ENCODE measurements around the gene ZNF346. TPM values are rescaled to one million over a fixed set of nuclear protein-coding genes. Genes with fewer than 3 reads are reported as not detected.
"Not testable (repeated sequence)": the region's sequence is repeated elsewhere in the genome, so short reads cannot be mapped to it uniquely, and the experiment has no call there.

The ZNF346 gene
- total RNA-seq, 1 donor from 2014 or later: 7.1 TPM

DNA sequence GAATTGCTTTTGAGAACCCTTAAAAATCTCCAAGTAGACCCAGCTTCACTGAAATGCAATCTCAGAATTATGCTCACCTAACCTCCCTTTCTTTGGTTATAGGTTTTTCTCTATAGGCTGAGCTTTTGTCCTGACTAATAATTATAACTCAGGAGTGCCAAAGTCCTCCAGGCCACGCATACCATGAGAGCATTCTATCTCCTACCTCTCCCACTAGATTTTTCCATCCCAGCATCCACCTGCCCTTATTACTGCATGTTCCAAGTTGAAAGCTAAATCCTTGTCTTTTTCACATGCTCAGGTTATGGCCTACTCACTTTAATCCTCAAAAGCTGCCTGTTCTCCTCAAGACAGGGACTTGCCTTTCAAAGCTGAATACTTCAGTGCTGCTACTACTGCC lies 22.1 kb downstream of the ZNF346 start:
- DNase-seq (ENCODE audit: low read depth) (no peak), FAIRE-seq (no peak)
- Histone ChIP-seq H3K27me3 (ENCODE audit: control insufficient read depth, insufficient read depth, low read length) (no peaks in the 10 kb centered on the region), H3K36me3 (ENCODE audit: control insufficient read depth, insufficient read depth, low read length) (peaks cover 8% of the 10 kb centered on the region), H3K4me3 (ENCODE audit: low read depth, low read length) (no peak overlapping the region)
- TF ChIP-seq, protein P1, sequence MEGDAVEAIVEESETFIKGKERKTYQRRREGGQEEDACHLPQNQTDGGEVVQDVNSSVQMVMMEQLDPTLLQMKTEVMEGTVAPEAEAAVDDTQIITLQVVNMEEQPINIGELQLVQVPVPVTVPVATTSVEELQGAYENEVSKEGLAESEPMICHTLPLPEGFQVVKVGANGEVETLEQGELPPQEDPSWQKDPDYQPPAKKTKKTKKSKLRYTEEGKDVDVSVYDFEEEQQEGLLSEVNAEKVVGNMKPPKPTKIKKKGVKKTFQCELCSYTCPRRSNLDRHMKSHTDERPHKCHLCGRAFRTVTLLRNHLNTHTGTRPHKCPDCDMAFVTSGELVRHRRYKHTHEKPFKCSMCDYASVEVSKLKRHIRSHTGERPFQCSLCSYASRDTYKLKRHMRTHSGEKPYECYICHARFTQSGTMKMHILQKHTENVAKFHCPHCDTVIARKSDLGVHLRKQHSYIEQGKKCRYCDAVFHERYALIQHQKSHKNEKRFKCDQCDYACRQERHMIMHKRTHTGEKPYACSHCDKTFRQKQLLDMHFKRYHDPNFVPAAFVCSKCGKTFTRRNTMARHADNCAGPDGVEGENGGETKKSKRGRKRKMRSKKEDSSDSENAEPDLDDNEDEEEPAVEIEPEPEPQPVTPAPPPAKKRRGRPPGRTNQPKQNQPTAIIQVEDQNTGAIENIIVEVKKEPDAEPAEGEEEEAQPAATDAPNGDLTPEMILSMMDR (IDR thresholded peaks at IDR 0.05; ENCODE audit: insufficient read depth, low read length, severe bottlenecking): no peak

DNA sequence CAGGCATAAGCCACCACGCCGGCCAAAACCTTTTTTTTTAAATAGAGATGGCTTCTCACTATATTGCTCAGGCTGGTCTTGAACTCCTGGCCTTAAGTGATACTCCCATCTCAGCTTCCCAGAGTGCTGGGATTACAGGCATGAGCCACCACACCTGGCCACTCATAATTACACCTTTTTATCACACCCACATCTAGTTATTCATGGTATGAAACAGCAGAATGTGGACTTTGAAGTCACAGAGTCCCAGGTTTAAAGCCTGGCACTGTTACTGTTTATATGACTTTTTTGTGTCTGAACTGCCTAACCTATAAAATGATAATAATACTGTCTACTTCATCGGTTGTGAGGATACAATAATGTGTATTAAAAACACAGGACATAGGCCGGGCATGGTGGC lies 23.1 kb downstream of the ZNF346 start:
- FAIRE-seq (no peak), DNase-seq (ENCODE audit: low read depth) (no peak)
- H3K4me3 ChIP-seq (ENCODE audit: low read depth, low read length): no peak overlapping the region

DNA sequence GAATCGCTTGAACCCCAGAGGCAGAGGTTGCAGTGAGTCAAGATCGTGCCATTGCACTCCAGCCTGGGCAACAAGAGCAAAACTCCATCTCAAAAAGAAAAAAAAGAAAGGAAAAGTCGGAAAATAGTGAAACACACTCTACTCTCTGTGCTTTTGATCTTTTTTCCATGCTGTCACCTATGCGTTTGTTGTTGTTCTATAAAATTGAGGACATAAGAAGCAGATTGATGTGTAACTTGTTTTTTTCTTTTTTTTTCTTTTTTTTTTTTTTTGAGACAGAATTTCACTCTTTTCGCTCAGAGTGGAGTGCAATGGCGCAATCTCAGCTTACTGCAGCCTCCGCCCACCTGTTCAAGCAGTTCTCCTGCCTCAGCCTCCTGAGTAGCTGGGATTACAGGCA lies 26.0 kb downstream of the ZNF346 start:
- not testable (repeated sequence) for H3K4me3 ChIP-seq (ENCODE audit: low read depth, low read length); DNase-seq (ENCODE audit: low read depth); H3K27me3 ChIP-seq (ENCODE audit: control insufficient read depth, insufficient read depth, low read length); H3K36me3 ChIP-seq (ENCODE audit: control insufficient read depth, insufficient read depth, low read length); FAIRE-seq

More for the DNA sequence above, 23.1 kb downstream of the ZNF346 start:
- H3K27me3 ChIP-seq (ENCODE audit: control insufficient read depth, insufficient read depth, low read length): no peaks in the 10 kb centered on the region
- TF ChIP-seq, protein P1 (IDR thresholded peaks at IDR 0.05; ENCODE audit: insufficient read depth, low read length, severe bottlenecking): no peak
- peaks cover 9% of the 10 kb centered on the region for H3K36me3 ChIP-seq (ENCODE audit: control insufficient read depth, insufficient read depth, low read length)

DNA sequence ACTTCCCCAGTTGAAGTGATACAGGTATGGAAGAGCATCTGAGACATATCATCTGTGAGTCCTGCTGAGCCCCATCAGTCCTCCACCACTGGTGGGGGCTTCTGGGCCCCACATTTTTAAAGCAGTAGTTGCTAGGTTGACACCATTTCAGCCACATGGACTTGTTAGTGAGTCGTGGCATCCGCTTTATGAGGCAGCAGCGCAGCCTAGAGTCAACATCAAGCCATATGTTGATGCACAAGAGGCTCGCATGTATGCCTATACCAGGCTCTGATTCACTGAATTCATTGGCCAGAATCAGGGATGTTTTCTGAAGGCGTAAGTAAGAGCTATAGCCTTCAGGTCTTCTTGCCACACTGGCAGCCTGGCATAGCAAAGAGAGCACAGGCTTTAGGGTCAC lies 26.8 kb downstream of the ZNF346 start:
- TF ChIP-seq, protein P1 (IDR thresholded peaks at IDR 0.05; ENCODE audit: insufficient read depth, low read length, severe bottlenecking): no peak
- H3K36me3 ChIP-seq (ENCODE audit: control insufficient read depth, insufficient read depth, low read length): peaks cover 5% of the 10 kb centered on the region
- DNase-seq (ENCODE audit: low read depth) (no peak), FAIRE-seq (no peak)
- no peak overlapping the region for H3K4me3 ChIP-seq (ENCODE audit: low read depth, low read length)
- no peaks in the 10 kb centered on the region for H3K27me3 ChIP-seq (ENCODE audit: control insufficient read depth, insufficient read depth, low read length)

DNA sequence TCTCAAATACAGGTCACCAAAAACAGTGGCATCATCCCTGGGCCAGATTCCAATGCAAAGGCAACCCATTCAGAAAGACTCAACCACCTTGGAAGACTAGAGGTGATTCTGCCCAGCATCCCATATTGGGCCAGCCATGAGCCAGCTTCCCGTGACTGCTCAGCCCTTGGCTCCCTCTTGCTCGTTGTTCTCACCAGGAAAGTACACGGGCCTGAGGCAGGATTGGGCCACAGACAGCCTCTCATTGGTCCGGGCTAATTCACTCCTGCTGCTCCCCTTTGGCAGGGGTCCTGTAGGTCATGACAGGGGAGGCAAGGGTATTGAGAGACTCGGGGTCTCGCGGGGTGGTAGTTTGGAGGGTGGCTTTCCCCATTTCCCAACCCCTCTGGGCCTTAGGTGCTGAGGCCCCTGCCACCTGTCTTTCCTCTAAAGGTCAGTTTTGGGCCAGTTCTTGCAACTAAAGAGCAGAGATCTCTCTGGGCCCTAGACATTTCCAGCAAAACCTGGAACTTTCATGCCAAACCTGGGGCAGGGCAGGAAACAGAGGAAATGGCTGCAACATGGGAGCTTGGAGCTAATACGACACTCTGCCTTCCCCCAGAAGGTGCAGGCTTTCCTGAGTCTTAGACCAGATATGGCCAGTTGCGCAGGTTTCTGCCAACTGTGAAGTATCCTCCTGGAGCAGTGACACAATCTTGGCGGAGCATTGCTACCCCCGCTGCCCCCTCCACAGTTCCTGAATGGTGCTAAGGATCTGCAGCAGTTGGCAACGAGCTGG lies 42.2 kb downstream of the ZNF346 start:
- TF ChIP-seq, protein P1 (IDR thresholded peaks at IDR 0.05; ENCODE audit: insufficient read depth, low read length, severe bottlenecking): no peak
- Histone ChIP-seq H3K27me3 (ENCODE audit: control insufficient read depth, insufficient read depth, low read length) (no peaks in the 10 kb centered on the region), H3K4me3 (ENCODE audit: low read depth, low read length) (no peak overlapping the region), H3K36me3 (ENCODE audit: control insufficient read depth, insufficient read depth, low read length) (peaks cover 7% of the 10 kb centered on the region)
- peak; percentile 88 for FAIRE-seq
- DNase-seq (ENCODE audit: low read depth): no peak

DNA sequence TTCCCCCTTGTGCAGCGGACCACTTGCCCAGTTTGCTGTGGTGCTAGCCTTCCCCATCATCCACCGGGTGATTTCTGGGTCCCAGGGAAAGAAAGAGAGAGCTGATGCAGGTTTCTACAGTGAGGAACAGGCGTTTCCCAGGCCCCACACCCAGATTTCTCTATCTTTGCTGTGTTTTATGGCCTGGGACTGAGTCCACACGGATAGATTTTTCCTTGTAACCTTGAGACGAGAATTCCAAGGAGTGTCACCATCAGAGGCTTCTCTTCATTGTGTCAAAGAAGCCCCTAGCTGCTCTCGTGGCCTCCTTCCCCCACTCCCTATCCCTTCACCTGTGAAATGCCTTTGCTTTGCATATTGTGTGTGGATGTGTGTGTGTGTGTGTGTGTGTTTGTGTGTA lies 43.0 kb downstream of the ZNF346 start:
- H3K36me3 ChIP-seq (ENCODE audit: control insufficient read depth, insufficient read depth, low read length): peaks cover 7% of the 10 kb centered on the region
- TF ChIP-seq, protein P1 (IDR thresholded peaks at IDR 0.05; ENCODE audit: insufficient read depth, low read length, severe bottlenecking): no peak
- H3K27me3 ChIP-seq (ENCODE audit: control insufficient read depth, insufficient read depth, low read length): no peaks in the 10 kb centered on the region
- no peak overlapping the region for H3K4me3 ChIP-seq (ENCODE audit: low read depth, low read length)
- DNase-seq (ENCODE audit: low read depth) (no peak), FAIRE-seq (peak; percentile 23)
